Activated T-cell treated with anti-CD3 and anti-CD28 coated beads for 48 hours (primary cell): ENCODE measurements around the gene BCL2A1.
"Not testable (repeated sequence)": the region's sequence is repeated elsewhere in the genome, so short reads cannot be mapped to it uniquely, and the experiment has no call there.

ENCODE experiments used
- DNase-seq: peaks from one replicate; pipeline ENCODE4 v3.0.0-alpha.2; 2020; ENCODE audit warnings: low read depth

Gene BCL2A1

DNA sequence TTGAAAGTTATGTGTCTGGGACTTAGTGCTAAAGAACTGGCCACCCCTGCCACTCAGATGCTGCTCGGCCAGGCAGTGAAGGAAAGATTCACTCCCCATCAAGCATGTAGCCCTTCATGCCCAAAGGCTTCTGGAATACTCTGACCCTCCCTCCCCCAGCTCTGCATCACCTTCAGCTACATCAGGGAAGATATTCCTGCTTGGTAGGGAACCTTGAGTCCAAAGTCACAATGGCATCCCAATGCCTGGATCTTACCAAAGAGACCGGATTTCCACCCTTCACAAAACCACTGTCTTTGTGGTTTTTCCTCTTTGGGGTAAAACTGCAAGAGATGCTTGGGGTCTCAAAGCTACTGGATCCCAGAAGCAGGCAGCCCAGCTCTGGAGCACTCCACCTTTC lies 18.2 kb upstream of the BCL2A1 start:
- no peak for DNase-seq

DNA sequence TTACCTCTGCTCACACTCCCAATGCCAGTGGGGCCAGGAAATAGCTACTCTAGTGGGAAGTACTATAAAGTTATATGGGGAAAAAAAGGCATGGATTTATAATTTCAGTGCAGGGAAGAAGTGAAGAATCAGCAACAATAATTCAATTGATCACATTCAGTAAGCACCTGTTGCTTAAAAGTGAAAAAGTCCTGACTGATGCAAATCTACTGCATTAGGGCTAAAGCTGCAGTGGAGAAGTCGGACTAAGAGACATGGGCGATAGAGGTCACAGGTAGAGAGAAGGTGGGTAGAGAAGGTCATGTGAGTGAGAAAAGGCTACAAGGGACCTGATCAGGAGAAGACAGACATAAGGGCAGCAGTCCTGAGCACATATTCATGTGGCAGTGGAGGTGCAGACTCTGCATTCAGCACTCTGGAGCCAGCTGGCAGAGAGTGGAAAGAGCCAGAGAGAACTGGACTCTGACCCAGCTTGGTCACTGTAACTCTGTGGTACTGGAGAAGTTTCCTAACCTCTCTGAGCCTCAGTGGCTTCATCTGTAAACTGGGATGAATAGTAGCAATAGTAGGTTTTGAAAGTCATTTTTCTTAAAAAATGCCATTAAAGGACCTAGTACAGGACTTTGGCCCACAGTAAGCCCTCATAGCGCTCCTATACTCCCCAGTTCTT lies 17.6 kb upstream of the BCL2A1 start:
- DNase-seq = no peak

DNA sequence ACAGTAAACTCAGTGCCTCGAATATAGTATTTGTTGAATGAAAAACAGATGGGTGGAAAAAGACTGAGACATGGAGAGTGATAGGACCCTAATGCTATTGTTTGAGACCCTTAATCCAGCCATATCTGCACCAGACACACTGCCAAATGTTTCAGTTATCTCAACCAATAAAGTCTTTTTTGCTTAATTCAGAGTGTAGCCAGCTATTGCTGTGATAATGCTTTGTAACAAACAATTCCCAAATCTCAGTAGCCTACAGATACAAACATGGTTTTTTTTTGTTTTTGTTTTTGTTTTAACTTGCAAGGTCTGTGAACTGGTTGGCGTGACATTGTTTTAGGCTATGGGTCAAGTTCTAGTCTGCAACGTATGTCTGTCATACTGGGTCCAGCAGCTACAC lies 17.0 kb upstream of the BCL2A1 start:
- DNase-seq = no peak

DNA sequence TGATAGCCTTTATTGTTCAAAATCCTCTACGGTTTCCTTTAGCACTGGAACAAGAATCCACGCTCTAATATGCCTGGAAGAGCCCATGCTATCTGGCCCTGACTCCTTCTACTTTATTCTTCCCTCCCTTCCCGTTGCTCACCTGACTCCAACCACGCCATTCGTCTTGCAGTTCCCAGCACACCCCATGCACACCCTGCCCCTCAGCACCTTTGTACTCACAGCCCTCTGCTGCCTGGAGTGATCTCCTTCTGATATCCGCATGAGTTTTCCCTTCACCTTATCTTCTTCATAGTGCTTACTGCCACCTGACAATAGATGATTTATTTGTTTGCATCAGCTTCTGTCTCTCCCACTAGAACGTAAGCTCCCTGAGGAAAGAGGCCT lies 16.6 kb upstream of the BCL2A1 start:
- no peak for DNase-seq

DNA sequence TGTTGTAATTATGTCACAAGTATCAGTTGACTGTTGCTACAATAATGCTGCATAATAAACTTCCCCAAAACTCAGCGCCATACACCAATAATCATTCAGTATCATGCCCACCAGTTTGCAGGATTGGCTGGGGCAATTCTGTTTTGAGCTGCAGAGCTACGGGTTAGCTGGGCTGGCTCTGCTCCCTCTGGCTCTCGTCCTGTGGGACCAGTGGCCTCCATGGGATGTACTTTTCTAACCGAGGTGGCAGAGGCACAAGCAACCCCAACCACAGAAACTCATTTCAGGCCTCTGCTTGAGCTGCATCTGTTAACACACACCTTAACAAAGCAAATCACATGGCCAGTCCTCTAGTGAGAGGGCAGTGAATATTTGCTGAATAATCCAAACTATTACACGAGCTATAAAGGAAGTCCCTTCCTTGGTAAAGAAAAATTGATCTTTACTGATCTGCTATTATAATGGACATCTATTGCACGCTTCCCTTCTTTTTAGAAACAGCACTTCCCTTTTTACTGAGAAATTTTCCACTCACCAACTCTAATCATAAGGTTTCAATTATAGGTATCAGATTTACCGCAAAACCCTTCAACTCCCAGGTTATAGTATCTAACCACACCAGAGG lies 10.9 kb upstream of the BCL2A1 start:
- DNase-seq = no peak

DNA sequence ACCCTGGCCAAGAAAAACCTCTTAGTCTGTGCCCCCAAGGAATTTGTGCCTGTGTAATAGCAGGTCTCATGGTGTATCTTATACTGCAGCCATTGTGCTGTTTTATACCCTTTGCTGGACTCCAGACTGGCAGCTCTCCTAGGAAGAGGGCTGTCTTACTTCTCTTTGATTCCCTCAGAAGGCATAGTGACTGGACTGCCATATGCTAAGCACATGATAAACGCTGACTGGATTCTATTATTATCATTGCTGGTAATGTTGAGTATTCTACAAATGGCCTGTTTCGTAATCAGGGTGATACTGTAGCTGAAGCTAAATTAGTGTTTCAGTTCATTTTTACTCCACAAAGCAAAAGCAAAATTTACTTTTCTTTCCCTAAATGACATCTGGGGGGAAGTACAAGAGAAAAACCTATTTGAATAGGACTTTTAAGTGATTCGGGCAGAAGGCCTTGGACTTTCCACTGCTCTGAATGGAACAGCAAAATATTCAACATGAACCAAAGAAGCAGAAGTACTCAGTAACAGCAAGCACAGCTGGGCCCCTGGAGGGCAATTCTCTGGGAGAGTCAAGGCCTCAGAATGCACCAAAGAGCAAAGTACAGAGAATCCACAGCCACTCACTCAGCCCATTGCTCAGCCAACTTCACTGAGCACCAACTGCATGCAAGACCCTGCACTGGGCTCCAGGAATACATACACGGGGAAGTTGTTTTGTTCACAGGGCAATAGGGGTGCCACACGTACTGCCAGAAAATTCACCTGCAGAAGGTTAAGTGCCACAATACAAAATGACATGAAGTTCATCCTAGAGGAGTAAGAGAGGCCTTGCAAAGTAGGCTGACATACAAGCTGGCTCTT lies 7.9 kb upstream of the BCL2A1 start:
- DNase-seq = no peak

DNA sequence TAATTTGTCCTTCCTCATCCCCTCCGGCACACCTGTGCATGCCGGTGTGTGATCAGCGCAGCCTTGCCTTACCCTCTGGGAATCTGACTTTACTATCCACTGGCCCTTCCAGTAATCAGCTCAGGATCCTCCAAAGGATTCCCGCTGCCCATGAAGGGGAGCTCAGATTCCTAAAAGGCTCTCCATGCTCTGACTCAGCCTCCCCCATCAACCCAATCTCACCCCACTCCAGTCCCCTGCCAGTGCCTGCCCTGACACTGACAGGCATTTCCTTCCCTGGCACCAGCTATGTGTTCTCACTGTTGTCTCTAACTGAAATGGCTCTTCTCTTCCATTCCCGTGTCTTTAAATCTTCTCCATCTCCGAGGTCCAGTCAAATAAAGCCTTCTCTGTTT lies 7.3 kb upstream of the BCL2A1 start:
- DNase-seq = no peak

DNA sequence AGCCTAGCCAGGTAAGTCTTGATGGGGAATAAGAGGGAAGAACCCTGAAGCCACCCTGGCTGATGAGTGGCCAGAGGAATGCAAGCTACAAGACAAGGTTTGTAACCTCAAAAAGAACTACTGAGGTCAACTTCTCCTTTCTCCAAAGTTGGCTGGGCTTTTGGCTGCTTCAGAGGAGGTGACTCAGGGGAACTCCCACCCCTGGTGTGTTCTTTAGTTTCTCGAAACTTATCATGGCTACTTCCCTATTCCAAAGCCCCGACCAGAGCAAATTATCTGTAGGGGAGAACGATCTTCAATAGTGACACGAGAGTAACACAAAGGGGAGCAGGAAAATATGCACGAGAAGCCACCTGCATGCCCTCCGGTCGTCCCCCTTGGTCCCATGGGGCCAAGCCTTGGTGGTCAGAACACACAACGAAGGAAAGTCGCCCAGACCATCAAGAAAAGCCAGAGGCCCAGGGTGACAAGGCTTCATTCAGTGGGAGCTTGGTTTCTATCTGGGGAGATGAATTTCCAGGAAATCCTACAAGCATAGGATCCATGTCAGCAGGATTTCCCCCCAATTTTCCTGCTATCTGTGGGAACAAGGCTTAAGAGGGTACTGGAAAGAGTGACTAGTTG lies 6.5 kb upstream of the BCL2A1 start:
- no peak for DNase-seq

DNA sequence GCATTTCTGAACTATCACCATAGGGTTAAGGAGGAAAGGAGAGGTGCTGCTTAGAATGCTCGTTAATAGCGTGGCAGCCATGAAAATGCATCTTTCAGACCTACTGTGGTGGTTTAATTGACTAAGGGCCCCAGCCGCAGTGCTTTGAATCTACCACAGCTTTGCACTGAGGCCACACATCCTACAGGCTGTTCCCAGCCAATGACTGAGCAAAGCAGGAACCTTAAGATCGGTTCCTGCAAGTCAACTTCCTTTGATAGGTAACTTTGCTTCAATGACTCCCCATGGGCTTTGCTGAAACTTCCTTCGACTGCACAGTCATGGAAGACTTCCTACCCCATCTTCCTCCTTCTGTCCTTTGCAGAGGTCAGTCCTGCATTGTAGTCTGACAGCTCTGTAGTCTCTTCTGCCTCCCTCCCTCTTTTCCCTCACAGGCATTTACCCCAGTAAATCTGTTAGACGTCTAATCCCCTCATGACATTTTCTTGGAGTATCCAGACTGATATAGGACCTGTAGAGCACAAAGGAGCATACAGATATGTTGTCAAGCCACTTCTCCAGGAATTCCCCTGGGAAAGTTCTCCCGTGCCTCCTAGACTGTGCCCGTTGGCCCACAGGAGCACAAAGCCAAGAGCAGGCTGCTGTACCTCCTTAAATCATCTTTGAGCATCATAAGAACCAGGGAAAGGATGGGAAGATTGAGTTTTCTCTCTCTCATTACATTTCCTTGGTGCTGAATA lies 2.6 kb upstream of the BCL2A1 start:
- peak; percentile 31 for DNase-seq

DNA sequence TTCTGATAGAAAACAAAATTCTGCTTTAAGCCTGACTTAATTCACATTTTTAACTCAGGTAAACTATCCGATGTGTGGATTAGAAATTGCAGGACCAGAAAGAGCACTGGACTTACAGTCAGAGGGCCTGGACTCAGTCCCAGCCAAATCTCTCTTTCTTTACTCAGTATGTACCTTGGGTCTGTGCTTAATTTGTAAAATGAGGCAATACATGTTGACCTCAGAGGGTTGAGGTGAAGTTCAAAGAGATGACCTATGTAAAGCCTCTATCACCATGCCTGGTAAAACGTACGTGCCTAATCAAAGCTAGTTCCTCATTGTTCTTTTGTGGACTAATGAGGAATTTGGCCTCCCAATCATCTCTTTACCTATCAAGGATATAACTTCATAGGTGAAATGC lies 1.9 kb upstream of the BCL2A1 start:
- DNase-seq = no peak

DNA sequence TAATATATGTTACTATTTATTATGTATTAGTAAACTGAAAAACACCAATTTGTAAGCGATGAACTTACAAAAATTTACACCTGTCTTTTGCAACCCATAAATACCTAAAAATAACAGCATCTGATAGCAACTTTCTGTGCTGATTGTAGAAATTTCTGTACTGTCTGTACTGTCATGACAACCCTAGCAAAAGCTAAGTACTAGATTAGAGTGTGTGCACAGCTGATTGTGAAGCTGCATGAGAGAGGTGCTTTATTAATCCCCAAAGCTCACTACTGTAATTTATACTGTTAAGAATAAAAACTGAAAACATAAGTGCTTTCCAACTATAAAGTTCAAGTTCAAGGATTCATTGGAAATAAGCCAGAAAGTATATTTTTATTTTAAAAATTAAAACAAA lies 815 bp downstream of the BCL2A1 start:
- DNase-seq = no peak

DNA sequence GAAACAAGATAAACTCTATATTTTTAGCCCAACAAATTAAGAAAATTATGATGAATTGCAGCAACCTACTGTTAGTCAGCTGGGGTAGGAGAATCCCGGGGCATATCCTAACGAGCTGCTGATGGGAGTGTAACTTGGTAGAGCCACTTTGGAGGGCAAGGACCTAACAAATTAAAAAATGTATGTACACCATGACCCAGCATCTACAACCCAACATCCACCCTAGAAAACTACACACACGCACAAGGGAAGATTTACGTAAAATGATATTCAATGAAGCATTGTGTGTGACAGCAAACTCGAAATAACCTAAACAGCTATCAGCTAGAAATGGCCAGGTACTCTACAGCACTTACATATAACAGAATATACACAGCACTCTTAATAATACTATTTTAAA lies 1.9 kb downstream of the BCL2A1 start:
- DNase-seq = no peak

DNA sequence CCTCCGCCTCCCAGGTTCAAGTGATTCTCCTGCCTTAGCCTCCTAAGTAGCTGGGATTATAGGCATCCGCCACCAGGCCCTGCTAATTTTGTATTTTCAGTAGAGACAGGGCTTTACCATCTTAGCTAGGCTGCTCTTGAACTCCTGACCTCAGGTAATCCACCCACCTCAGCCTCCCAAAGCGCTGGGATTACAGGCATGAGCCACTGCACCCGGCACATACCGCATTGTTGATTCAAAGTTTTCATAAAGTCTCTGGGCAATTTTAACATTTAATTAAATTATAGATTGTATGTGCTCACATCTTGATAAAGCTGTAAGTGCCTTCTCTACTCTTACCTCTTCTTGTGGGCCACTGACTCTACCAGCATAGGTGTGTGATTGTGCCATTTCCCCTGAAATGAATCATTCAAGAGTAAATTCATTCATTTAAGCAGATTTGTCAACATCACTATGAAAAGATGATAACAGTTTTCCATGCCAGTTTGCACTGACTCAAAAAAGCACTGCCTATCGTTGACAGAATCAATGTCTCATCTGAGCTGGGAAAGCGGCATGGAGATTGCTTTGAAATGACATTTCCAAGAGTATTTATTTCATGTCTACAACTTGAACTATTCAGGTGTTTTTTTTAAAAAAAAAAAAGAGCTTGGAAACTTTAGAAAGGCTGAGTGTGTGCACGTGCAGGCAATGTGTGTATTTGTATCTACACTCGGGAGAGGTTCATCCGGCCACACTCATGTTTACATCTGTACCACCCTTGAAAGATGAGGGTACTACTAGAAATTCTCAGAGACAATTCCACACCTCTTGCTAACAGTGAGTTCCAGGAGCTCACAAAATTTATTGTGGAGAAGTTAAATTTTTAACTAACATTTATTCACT lies 3.5 kb downstream of the BCL2A1 start:
- DNase-seq = no peak

DNA sequence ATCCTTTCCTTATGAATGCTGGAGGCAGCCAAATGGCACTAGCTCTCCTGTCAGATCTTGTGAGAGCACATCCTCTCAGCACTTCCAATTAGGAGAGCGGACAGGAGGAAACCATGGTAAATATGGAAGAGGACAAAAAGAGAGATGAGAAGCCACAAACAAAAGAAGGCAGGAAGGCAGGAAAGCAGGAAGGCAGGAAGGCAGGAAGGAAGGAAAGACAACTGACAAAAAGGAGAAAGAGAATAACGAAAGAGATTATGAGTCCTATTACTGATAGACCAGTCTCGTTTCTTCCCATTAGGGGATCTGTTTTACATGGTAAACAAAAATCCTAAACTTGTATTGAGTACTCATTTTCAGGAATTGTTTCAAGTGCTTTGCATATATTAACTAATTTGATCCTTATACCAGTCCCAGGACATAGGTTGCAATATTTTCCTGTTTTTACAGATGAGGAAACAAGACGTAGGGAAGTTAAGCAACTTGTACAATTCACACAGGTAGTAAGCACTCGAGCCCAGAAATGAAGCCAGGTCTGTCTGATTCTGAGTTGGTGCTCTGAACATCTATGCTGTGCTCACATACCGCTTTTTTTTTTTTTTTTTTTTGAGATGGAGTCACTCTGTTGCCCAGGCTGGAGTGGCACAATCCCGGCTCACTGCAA lies 4.2 kb downstream of the BCL2A1 start:
- DNase-seq = no peak

DNA sequence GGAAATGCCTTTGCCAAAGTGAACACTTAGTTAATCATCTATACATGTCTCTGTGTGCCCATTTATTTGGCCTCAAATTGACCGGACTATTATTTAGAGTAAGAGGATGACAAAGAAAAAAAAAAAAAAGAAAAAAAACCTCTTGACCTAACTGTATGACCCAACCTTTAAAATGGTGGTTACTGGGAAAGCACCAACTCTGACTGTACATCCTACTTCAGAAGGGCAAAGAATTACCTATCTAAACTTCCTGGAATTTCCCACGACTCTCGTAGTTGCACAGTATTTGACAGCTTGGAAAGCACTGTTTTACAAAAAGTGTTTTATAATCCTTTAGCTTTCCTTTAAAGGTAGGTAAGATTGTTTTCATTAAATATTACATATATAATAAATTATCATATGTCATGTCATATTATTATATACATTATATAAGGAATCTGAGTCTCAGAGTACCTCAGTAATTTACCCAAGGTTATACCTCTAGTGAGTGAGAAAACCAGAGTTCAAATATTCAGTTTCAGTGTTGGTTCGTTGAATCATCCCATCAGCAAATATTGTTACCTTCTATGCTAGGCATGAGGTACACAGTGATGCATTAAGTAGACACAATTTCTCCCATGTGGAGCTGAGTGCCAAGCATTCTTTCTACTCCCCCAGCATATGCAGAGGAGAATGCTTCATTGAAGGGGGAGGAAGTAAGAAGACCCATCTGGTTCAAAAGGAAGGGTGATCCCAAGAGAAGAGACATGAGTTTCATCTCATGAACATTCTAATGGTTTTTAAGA lies 5.0 kb downstream of the BCL2A1 start:
- no peak for DNase-seq

DNA sequence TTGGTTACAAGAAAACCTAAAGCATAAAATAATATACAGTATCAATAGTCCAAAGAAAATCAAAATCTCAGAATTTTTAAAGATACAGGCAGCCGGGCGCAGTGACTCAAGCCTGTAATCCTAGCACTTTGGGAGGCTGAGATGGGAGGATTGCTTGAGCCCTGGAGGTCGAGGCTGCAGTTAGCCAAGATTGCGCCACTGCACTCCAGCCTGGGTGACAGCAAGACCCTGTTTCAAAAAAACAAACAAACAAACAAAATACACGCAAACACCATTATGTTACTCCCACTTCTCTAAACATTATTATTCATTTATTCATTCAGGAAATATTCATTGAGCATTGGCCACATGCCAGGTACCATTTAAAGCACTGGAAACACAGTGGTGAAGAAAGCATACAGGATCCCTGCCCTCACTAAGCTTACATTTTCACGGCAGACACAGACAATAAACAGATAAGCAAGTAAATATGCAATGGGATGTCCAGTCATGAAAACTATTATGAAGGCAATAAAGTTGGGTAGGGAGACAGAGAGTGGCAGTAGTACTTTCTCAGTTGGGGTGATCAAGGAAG lies 6.7 kb downstream of the BCL2A1 start:
- no peak for DNase-seq

DNA sequence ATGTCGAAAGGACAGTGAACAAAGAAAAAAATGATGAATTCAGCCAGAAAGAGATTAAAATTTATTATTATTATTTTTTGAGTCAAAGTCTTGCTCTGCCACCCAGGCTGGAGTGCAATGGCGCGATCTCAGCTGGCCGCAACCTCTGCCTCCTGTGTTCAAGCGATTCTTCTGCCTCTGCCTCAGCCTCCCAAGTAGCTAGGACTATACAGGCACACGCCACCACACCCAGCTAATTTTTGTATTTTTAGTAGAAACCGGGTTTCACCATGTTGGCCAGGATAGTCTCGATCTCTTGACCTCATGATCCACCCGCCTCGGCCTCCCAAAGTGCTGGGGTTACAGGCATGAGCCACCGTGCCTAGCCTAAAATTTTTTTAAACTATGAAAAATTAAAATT lies 8.1 kb downstream of the BCL2A1 start:
- DNase-seq = not testable (repeated sequence)

DNA sequence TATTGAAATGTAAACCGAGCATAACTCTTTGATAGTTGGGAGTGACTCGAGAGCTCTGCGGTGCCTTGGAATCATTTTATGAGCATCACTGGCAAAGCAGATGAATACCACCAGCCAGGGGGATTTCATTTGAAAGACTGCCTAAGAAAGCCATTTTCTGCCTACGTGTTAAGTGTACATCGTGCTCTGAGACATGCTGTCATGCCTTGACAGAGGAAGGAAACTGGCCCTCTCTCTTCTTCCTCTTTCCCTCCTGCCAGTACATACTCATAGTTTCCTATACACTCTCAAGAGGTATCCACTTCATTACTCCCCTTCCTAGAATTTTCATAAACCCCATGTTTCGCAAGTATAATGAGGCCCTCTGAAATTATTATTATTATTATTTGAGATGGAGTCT lies 8.8 kb downstream of the BCL2A1 start:
- DNase-seq = no peak

DNA sequence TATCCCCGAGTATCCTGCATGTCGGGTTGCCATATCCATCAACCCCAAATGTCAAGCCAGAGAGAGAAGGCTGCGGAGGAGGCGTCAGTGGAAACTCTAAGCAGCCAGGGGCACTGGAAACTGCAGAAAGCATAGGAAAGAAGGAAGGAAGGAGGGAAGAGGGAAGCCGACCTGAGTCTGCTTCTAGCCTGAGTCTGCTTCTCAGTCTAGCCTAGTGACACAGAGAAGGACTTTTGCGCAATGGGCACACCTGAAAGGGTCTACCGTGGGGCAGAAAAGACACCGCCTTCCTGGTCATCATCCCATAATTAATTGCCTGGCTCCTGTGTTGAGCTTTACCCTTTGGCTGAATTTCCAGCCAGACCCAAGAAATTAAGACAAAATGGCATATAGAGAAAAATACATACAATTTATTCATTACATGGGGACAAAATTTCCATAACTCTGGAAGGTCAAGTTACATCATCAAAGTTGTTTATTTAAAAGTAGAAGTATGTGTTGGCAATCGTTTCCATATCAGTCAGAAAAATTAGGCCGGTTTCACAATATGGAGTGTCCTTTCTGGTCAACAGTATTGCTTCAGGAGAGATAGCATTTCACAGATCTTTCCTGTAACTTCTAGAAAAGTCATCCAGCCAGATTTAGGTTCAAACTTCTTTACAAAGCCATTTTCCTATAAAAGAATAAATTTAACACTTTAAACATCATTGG lies 10.3 kb downstream of the BCL2A1 start:
- DNase-seq = no peak
